ENCODE measurements around the gene FBXL7.

FBXL7 gene

GRCh38 chr5:15499528-15500324 is at the start of gene FBXL7:
Gene FBXL7 (plus strand): TSS chr5:15500180.
- no peak for DNase-seq

GRCh38 chr5:15450473-15450872 is 49.5 kb upstream of the FBXL7 start:
- DNase-seq = no peak

GRCh38 chr5:15450949-15451348 is 49.0 kb upstream of the FBXL7 start:
- no peak for DNase-seq

GRCh38 chr5:15452030-15452429 is 48.0 kb upstream of the FBXL7 start:
- no peak for DNase-seq

DNA sequence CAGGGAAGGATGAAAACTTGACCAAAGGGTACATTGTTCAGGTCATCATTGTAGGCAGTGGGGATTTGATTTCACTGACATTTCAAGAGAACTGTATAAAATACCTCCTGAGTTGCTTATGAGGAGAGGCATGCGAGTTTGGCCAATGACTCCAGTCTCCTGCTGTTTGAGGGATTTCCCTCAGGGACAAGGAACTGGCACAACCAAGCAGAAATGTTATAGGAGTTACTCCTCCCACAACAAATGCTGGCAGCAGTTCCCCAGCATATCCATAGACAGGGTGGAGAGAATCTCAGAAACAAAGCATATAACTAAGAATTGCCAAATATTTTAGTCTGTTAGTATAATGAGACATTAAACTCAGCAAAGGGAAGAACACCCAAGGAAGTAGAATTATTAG is 47.2 kb upstream of the FBXL7 start:
- no peak for DNase-seq

DNA sequence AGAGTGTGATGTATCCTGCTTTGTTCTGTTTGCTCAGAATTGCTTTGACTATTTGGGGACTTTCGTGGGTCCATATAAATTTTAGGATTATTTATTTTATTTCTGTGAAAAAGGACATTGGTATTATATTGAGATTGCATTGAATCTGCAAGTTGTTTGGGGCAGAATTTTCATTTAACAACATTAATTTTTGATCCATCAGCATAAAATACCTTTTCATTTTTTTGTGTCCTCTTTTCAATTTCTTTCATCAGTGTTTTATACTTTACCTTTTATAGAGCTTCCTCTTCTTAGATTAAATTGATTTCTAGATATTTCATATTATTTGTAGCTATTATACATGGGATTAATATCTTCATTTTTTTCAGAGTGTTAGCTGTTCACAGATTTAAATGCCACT is 40.8 kb upstream of the FBXL7 start:
- DNase-seq = no peak

DNA sequence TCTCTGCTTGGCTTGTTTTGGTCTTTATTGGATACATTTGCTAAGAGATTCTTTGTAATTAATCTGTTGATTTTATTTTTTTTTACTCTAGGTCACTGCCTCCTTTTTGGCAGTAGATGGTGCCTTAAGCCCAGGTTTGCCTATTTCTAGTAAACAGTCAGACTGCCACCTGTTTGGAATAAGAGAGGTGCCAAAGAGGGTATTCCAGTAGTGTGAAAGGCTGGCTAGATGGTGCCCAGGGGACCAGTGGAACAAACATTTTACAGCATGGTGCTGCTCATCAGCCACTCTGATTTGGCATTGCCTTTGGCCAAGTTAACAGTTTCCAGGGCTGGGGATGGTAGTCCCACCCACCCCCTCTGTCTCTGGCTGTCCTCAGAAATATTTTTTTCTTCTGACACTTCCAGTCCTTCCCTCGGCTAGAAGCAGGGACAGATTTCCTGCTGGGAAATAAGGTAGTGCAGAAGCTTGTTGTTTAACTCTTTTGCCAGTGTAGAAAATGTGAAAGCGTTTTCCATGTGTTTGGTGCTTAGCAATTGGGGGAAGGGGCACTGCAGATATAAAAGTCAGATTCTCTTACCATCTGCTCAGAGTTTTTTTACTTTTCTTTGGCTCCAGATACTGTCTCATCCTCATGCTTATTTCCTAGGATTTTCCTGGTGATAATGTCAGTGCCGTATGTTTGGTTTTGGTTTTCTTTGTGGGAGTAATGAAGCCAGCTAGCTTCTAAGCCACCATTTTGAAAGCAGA is 36.6 kb upstream of the FBXL7 start:
- DNase-seq = no peak

GRCh38 chr5:15472116-15472515 is 27.9 kb upstream of the FBXL7 start:
- no peak for DNase-seq

- DNase-seq = no peak
These were observed 25.7 kb upstream of the FBXL7 start for GRCh38 chr5:15474143-15474719.

DNA sequence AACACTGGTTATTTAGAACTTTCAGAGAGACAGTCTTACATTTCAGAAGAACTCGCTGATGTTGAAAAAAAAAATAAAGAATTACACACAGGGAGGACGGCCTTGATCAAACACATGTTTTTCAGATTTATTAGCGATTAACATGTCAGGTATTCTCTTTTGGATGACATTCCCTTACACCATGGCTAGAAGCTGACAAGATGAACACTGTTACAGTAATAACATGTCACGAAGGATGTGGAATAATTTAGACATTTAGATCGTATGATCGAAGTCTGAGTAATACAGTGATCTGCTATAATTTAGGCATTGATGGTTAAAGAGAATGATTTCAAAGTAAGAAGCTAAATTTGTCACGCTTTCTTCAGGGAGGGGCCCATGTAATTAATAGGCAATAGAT is 24.6 kb upstream of the FBXL7 start:
- no peak for DNase-seq

DNA sequence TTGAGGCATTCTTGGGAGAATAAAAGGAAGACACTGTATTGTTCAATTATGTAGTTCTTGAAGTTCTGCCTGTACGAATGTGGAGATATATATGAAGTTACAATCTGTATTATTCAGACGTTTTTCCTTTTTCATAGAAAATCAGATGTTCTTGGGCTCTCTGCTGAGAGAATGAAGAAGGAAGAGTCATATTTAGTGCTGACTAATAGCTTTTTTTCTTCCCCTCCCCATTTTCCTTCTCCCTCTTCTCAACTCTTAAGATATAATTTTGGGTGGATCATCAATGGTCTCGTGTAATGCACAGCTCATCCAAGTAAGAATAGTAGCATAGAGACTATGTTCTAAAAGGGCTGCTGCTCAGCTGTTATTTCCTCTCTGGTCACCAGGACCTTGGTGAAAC is 23.0 kb upstream of the FBXL7 start:
- DNase-seq = no peak

GRCh38 chr5:15480436-15480835 is 19.5 kb upstream of the FBXL7 start:
- DNase-seq = no peak

- no peak for DNase-seq
These were observed 16.5 kb upstream of the FBXL7 start for GRCh38 chr5:15483351-15484097.

GRCh38 chr5:15487228-15487627 is 12.8 kb upstream of the FBXL7 start:
- DNase-seq = no peak

DNA sequence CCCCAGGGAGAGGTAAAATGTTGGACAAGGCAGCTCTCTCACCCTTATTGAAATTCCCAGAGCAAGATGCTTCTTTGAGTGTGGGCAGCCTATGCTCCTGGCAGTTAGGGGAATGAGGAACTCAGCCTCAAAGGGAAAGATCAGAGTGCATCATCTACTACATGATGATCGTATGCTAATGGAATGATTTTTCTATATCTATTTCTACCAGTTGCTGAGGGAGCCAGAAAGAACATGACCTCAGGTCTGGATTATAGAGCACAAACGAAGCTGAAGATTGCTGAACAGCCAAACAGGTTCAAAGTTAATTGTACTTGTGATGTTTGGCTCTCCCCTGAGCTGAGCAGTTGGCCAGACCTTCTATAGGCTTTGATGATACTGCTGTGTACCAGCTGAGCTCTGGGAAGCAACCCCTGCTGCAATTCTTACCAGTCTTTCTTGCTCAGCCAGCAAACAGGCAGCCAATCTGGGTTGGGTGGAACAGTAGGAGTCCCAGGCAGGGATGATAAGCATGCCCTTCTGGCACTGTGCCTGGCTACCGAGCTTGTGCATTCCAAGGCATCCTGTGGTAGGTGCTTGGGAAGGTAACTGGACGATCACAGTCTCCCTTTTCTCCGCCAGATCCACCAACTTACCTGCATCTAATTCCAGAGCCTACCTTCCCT is 10.3 kb upstream of the FBXL7 start:
- no peak for DNase-seq

DNA sequence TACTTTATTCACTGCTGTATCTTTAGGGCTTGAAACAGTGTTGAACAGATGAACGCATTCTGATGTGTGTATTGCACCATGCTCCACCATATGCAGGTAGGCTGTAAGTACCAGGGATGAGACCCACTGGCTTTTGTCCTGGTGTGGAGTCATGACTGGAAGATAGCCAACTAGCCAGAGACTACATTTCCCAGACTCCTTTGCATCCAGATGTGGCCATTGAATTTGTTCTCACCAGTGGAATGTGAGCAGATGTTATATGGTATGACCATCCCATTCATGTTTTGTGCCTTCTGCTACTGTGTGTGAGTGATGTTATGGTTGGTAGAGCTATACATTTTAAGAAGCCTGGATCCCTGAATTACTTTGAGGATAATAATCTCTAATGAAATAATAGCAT is 7.4 kb upstream of the FBXL7 start:
- DNase-seq = no peak

GRCh38 chr5:15493501-15493900 is 6.5 kb upstream of the FBXL7 start:
- no peak for DNase-seq

DNA sequence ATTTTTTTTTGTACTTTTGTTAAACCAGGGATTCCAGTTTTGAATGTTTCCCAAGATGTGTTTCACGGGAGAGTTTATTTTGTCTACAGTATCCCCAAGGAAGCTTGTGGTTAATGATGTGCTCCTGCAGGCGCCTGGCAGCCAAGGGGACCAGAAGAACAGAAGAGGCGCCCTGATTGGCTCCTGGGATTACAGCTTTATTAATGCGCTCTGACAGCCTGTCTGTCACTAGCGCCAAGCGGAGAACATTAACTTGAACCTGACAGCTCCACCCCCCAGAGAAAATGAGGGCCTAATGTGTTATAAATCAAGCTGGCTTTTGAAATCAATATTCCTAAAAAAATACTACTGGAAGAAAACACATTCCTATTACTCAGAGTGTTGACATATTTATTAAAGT is 5.0 kb upstream of the FBXL7 start:
- no peak for DNase-seq

GRCh38 chr5:15496886-15497285 is 3.1 kb upstream of the FBXL7 start:
- DNase-seq = no peak

DNA sequence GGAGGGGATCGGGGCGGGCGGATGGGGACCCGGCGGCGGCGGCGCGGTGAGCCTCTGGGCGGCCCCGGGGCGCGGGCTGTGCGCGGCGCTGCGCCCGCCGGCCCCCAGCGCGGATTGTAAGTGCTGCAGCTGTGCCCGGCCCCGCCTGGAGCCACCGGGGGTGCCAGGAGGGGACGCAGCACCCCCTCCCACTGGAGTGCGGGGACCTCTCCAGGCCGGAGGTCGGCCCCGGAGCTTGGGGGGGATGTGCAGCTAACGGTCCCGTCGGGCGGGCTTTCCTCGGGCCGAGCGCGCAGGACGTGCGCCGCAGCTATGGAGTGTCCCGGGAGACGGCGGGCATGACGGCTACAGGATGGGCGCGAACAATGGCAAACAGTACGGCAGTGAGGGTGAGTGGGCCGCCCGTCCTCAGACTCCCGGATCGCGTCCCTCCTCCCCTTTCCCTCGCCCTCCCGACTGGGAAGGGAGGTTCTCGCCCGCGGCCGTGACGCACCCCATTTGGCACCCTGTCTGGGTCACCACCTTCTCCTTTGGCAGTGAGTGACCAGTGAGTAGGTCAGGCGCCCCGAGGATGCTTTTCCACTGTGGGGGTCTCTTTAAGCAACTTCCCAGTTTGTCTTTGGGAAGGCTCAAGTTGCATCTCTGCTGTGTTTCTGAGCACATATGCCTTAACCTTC is 483 bp downstream of the FBXL7 start:
- DNase-seq = no peak

- no peak for DNase-seq
These were observed 1.3 kb downstream of the FBXL7 start for GRCh38 chr5:15501091-15501791.

DNA sequence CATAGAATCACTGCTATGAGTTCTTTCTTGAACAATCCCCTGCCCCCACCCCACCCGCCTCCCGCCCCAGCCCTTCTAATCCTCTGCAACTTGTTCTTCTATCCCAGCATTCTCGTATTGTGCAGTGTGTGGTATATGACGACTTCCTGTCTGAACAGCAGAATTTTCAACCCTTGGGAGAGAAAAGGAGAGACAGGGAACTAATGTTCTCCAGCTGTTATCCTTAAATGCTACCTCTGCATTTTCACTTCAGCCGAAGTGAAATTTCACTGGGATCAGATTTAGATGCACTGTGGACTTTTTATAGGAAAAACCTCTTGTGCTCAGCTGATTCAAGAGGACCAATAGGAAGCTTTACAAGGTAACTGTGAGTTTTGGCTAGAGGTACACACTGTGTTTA is 2.2 kb downstream of the FBXL7 start:
- DNase-seq = no peak

Measured in CD4-positive, alpha-beta T cell treated with Interleukin-15 for 1 hour (primary cell).